Measurements from ENCODE around the gene PIP5K1B.

- no peak for TF ChIP-seq ZBTB21 (CRISPR knock-in tag; IDR thresholded peaks at IDR 0.05)
- TF ChIP-seq TFE3 (CRISPR knock-in tag; IDR thresholded peaks at IDR 0.05): no peak
- TF ChIP-seq PRDM15 (CRISPR knock-in tag; IDR thresholded peaks at IDR 0.05): no peak
- no peak for TF ChIP-seq CREB3 (CRISPR knock-in tag; IDR thresholded peaks at IDR 0.05)
- TF ChIP-seq FOXJ3 (CRISPR knock-in tag; IDR thresholded peaks at IDR 0.05; ENCODE audit: borderline replicate concordance): peak; percentile 50; the same call in 1 of the 2 replicates
- TF ChIP-seq RAD21 (CRISPR knock-in tag; IDR thresholded peaks at IDR 0.05): no peak
- no peak for TF ChIP-seq RNF2 (conservative IDR thresholded peaks at IDR 0.05; ENCODE audit: low read depth)
- TF ChIP-seq FOXP1 (IDR thresholded peaks at IDR 0.05): no peak
- TF ChIP-seq FOXP1 (CRISPR knock-in tag; IDR thresholded peaks at IDR 0.05): peak; percentile 73; the same call in 1 of the 2 replicates
- no peak for TF ChIP-seq CHD4 (IDR thresholded peaks at IDR 0.05; ENCODE audit: borderline replicate concordance, low read length)
- no peak for TF ChIP-seq POLR2A (IDR thresholded peaks at IDR 0.05; ENCODE audit: insufficient read depth in 1 of 2, low read depth in 2 of 2, low read length in 2 of 2)
- no peak for TF ChIP-seq ZNF274 (CRISPR knock-in tag; IDR thresholded peaks at IDR 0.05)
These were observed 14.8 kb downstream of the PIP5K1B start for GRCh38 chr9:68719847-68720246.
